ENCODE results near the gene MYOCOS. TPM values are rescaled to one million over a fixed set of nuclear protein-coding genes. Genes with fewer than 3 reads are reported as not detected.
"Not testable (repeated sequence)": the region's sequence is repeated elsewhere in the genome, so short reads cannot be mapped to it uniquely, and the experiment has no call there.

The MYOCOS gene
- total RNA-seq, 2 donors from 2014 or later, result not detected

- intact Hi-C loops (cut with DNase I), result no loop called here
- no peak for DNase-seq (ENCODE audit: low spot score)
- no peaks in the 10 kb centered on the region for H3K9me3 ChIP-seq
- WGBS, result 54% methylated on average over 10 of the region's 10 CpGs
- no peak for TF ChIP-seq POLR2AphosphoS5 (IDR thresholded peaks at IDR 0.05)
- no peak for TF ChIP-seq CTCF (IDR thresholded peaks at IDR 0.05)
- no peak for TF ChIP-seq POLR2A (IDR thresholded peaks at IDR 0.05)
- H3K27ac ChIP-seq, result peak overlapping the region in 1 of 2 donors; percentile 22
- no peaks in the 10 kb centered on the region for H3K4me1 ChIP-seq (replicated peaks)
- no peak overlapping the region for H3K4me3 ChIP-seq
- no peaks in the 10 kb centered on the region for H3K36me3 ChIP-seq
- no peaks in the 10 kb centered on the region for H3K27me3 ChIP-seq (replicated peaks; ENCODE audit: insufficient read depth)
Observed at GRCh38 chr1:171606402-171606941, 15.6 kb upstream of the MYOCOS start.

GRCh38 chr1:171610385-171610784 lies 11.7 kb upstream of the MYOCOS start:
- Histone ChIP-seq H3K27ac (no peak overlapping the region), H3K36me3 (no peaks in the 10 kb centered on the region), H3K4me3 (no peak overlapping the region), H3K9me3 (no peaks in the 10 kb centered on the region), H3K4me1 (replicated peaks) (no peaks in the 10 kb centered on the region), H3K27me3 (replicated peaks; ENCODE audit: insufficient read depth) (no peaks in the 10 kb centered on the region)
- intact Hi-C loops (cut with DNase I), result no loop called here
- WGBS, result 89% methylated on average over 2 of the region's 2 CpGs
- TF ChIP-seq POLR2A (IDR thresholded peaks at IDR 0.05) (no peak), POLR2AphosphoS5 (IDR thresholded peaks at IDR 0.05) (no peak), CTCF (IDR thresholded peaks at IDR 0.05) (no peak)
- DNase-seq (ENCODE audit: low spot score), result no peak

GRCh38 chr1:171611306-171611705 lies 10.7 kb upstream of the MYOCOS start:
- 87% methylated on average over 2 of the region's 2 CpGs for WGBS

GRCh38 chr1:171613282-171613681 lies 8.8 kb upstream of the MYOCOS start:
- intact Hi-C loops (cut with DNase I), result no loop called here
- no peak overlapping the region for H3K27ac ChIP-seq
- TF ChIP-seq CTCF (IDR thresholded peaks at IDR 0.05) (no peak), POLR2A (IDR thresholded peaks at IDR 0.05) (no peak), POLR2AphosphoS5 (IDR thresholded peaks at IDR 0.05) (no peak)
- no peaks in the 10 kb centered on the region for H3K36me3 ChIP-seq
- DNase-seq (ENCODE audit: low spot score), result no peak
- H3K27me3 ChIP-seq (replicated peaks; ENCODE audit: insufficient read depth), result no peaks in the 10 kb centered on the region
- WGBS, result 100% methylated on average over 1 of the region's 1 CpG
- H3K9me3 ChIP-seq, result no peaks in the 10 kb centered on the region
- H3K4me3 ChIP-seq, result no peak overlapping the region
- no peaks in the 10 kb centered on the region for H3K4me1 ChIP-seq (replicated peaks)

More at GRCh38 chr1:171611306-171611705, 10.7 kb upstream of the MYOCOS start:
- H3K9me3 ChIP-seq, result no peaks in the 10 kb centered on the region
- DNase-seq (ENCODE audit: low spot score), result no peak
- H3K4me3 ChIP-seq, result no peak overlapping the region
- intact Hi-C loops (cut with DNase I), result no loop called here
- no peaks in the 10 kb centered on the region for H3K4me1 ChIP-seq (replicated peaks)
- no peaks in the 10 kb centered on the region for H3K27me3 ChIP-seq (replicated peaks; ENCODE audit: insufficient read depth)
- H3K36me3 ChIP-seq, result no peaks in the 10 kb centered on the region
- H3K27ac ChIP-seq, result no peak overlapping the region
- TF ChIP-seq POLR2AphosphoS5 (IDR thresholded peaks at IDR 0.05) (no peak), POLR2A (IDR thresholded peaks at IDR 0.05) (no peak), CTCF (IDR thresholded peaks at IDR 0.05) (no peak)

- H3K36me3 ChIP-seq; H3K4me3 ChIP-seq; H3K9me3 ChIP-seq; H3K27me3 ChIP-seq (replicated peaks; ENCODE audit: insufficient read depth); H3K4me1 ChIP-seq (replicated peaks); DNase-seq (ENCODE audit: low spot score); H3K27ac ChIP-seq; intact Hi-C loops (cut with DNase I): not testable (repeated sequence)
- 50% methylated on average over 14 of the region's 14 CpGs for WGBS
Observed at GRCh38 chr1:171615122-171615906, 6.7 kb upstream of the MYOCOS start.
